GM13977 (cell line): ENCODE results near the gene RBBP8.
A peak's percentile ranks its signal among the peaks of the same experiment; 100 is the strongest.
"Not testable (repeated sequence)": the region's sequence is repeated elsewhere in the genome, so short reads cannot be mapped to it uniquely, and the experiment has no call there.

Source experiments
- DNase-seq: peaks from one replicate; pipeline ENCODE4 v3.0.0; 2012; ENCODE audit warnings: low spot score
- CTCF ChIP-seq: IDR thresholded peaks from 2 replicates; pipeline ENCODE4 v1.5.1; 2012; ENCODE audit warnings: mild to moderate bottlenecking, control low read depth; ENCODE audit not compliant: insufficient read depth; ENCODE audit errors: extremely low read depth, missing control alignments
- in situ Hi-C: fragments of 300-500 bp; cut with MboI; formaldehyde crosslinking; loops from one replicate; pipeline ENCODE4 v1.12.0; 2022; ENCODE audit warnings: low sequenced_read_pairs, low pct_unique_long_range_greater_than_20kb, mixed read lengths, inconsistent platforms; ENCODE audit not compliant: unreplicated experiment

The RBBP8 gene

DNA sequence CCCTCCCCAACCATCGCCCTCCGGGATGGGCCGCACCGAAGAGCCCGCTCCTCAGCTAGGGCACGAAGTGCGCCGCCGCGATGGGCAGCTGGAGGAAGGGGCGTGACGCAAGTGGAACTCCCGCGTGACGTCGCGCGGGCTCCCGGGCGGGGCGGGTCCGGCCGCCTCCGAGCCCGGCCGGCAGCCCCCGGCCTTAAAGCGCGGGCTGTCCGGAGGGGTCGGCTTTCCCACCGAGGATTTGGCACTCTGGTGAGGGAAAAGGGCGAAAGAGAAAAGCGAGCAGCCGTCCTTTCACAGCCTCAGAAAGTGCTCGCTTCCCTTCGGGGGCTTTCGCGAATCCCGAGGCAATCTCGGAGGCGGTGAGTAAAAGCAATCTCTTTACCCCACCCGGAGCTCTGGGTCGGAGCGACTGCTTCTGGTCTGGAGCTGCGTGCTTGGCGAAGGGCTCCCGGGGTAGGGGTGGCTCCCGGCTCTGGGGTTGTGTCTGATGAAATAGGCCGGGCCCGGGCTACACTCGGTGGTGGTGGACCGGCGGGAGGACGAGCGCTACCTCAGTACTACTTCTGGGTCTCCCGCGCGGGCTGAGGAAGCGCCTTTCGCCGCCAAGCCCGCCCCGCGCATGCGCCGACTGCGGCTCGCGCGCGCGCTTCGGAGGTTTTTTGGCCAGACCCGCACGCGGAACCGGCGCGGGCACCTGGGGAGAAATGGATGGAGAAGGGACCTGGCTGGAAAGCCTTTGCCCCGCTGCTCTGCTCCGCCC, at the start of gene RBBP8:
Gene RBBP8 (plus strand): TSS at position 123 of the 760 bp plus-strand sequence. CDS start 3,524 bp downstream, outside the sequence.
- in situ Hi-C loops: no loop called here
- no peak for TF ChIP-seq CTCF
- DNase-seq: peak; percentile 84

DNA sequence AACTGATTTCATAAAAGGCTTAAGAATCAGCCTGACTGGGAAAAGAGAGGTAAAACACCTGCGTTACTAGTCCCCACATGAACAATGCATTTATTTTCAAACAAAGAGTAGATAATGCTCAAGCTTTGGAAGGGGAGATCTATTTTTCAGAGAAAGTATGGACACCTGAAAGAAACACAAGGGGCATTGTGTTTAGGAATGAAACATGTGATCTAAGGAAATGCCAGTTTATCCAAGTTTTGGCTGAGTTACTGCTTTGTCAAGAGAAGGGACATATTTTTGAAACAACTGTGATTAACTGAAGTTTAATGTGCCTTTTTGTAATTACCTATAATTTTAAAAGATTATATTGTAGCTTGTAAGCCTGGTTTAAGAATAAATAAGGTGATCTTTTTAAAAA, 49.3 kb upstream of the RBBP8 start:
- in situ Hi-C loops: no loop called here
- no peak for DNase-seq
- TF ChIP-seq CTCF: no peak

- in situ Hi-C loops, DNase-seq: not testable (repeated sequence)
Observed at GRCh38 chr18:22885694-22886093, 47.4 kb upstream of the RBBP8 start.

DNA sequence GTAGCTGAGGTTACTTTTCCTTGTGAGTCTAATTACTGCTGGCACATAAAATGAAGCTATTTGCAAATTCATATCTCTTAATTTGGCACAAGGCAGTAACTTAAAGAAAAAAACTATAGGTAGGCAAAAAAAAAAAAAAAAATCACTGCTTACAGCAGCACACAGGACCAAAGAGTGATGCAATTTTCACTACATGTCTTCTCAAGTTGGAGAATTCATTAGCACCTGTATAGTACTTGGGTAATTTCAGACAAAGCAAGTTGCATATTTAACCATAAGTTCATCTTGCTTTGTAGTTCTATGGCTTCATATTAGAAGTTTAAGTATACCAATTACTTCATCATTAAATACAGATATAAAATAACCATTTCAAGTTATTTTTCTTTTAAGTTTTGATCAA, 33.7 kb upstream of the RBBP8 start:
- TF ChIP-seq CTCF: no peak
- DNase-seq: no peak
- in situ Hi-C loops: no loop called here

DNA sequence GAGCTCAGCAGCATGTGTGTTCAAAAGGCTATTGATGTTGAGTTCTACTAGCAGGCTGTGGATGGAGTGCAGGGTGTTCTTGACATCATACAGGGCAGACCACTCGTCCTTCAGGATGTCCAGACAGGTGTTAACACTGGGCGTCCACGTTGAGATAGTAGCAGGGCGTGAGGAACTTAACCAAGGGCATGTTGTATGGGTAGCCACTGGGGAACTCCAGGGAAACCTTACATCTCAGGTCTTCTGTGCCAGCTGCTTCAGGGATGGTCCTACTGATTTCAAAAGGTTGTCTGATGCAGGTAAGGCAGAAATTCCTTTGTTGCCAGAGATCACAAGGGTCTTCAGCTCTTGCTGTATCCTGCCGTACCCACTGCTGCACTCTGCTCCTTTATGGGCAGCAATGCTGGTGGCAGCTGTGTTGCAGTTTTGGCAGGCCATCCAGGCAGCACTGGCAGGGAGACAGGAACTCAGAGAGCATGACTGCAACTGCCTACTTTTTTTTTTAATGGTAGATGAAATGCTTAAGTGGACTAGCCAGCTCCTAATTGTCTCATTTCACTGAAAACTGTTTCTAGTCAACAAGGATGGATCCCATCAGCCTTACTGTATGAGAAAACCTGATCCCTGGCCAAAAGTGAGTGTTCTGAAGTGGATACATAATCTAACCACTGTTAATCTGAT, 32.4 kb upstream of the RBBP8 start:
- TF ChIP-seq CTCF: no peak
- DNase-seq: no peak

GRCh38 chr18:22902093-22902492, 31.0 kb upstream of the RBBP8 start:
- DNase-seq: no peak
- in situ Hi-C loops: no loop called here
- no peak for TF ChIP-seq CTCF

More for the DNA sequence above, 32.4 kb upstream of the RBBP8 start:
- in situ Hi-C loops: no loop called here

DNA sequence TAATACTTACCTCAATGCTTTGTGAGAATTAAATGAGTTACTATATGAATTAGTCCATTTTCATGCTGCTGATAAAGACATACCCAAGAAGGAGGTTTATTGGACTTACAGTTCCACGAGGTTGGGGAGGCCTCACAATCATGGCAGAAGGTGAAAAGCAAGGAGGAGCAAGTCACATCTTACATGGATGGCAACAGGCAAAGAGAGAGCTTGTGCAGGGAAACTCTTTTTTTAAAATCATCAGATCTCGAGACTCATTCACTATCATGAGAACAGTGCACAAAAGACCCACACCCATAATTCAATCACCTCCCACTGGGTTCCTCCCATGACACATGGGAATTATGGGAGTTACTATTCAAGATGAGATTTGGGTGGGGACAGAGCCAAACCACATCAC, 29.9 kb upstream of the RBBP8 start:
- in situ Hi-C loops, DNase-seq: not testable (repeated sequence)
